ENCODE data around the gene FBRS. TPM values are rescaled to one million over a fixed set of nuclear protein-coding genes. Genes with fewer than 3 reads are reported as not detected.

FBRS gene
- total and polyA plus RNA-seq, 2 of the 8 experiments (the other 6 are each of a cell fraction or from before 2014, with no cell fraction given) = 2.4 to 13.9 TPM

GRCh38 chr16:30650369-30651123, 7.7 kb upstream of the FBRS start, which contains the start of gene PRR14 (continued):
- TF ChIP-seq E2F6 (IDR thresholded peaks at IDR 0.05) (peak; percentile 38; the same call in 1 of the 2 replicates), MAX (IDR thresholded peaks at IDR 0.05) (peak; percentile 61), CTBP2 (IDR thresholded peaks at IDR 0.05; ENCODE audit: borderline replicate concordance, insufficient read depth, insufficient read length, low read length) (peak; percentile 14), TBP (IDR thresholded peaks at IDR 0.05; ENCODE audit: low read depth, low read length) (peak; percentile 53; the same call in 1 of the 2 replicates), SAP30 (IDR thresholded peaks at IDR 0.05; ENCODE audit: insufficient read depth, insufficient replicate concordance, low read length) (peak; percentile 51), SIX5 (IDR thresholded peaks at IDR 0.05; ENCODE audit: low read depth, low read length) (peak; percentile 77), GABPA (IDR thresholded peaks at IDR 0.05; ENCODE audit: borderline replicate concordance, insufficient read depth, low read length) (no peak), CEBPB (IDR thresholded peaks at IDR 0.05; ENCODE audit: low read depth, low read length) (peak; percentile 47), ATF2 (IDR thresholded peaks at IDR 0.05; ENCODE audit: low read length) (peak; percentile 89), POLR2A (IDR thresholded peaks at IDR 0.05; ENCODE audit: control extremely low read depth in 1 of 2, low read depth in 2 of 2, low read length in 2 of 2) (no peak; a peak in 1 of 3 replicates), YY1 (IDR thresholded peaks at IDR 0.05; ENCODE audit: low read depth, low read length) (peak; percentile 100), TCF12 (IDR thresholded peaks at IDR 0.05; ENCODE audit: low read depth, low read length) (0 out of 2 replicates have a peak, but pooled peaks have one; percentile 15), SRF (IDR thresholded peaks at IDR 0.05; ENCODE audit: low read depth, low read length) (peak; percentile 81), BRCA1 (IDR thresholded peaks at IDR 0.05; ENCODE audit: low read depth, low read length) (no peak), TAF1 (IDR thresholded peaks at IDR 0.05; ENCODE audit: low read depth, low read length) (peak; percentile 58; the same call in 1 of the 2 replicates), SP1 (IDR thresholded peaks at IDR 0.05; ENCODE audit: low read depth, low read length) (peak; percentile 98), CREB1 (IDR thresholded peaks at IDR 0.05) (peak; percentile 94), JUND (IDR thresholded peaks at IDR 0.05; ENCODE audit: low read length) (peak; percentile 77; the same call in 1 of the 2 replicates), SP4 (IDR thresholded peaks at IDR 0.05; ENCODE audit: low read length) (peak; percentile 51; the same call in 1 of the 2 replicates)
